Liver (tissue), 9 donors: ENCODE results near the gene GRIN2A. TPM values are rescaled to one million over a fixed set of nuclear protein-coding genes. Genes with fewer than 3 reads are reported as not detected.

Source experiments
- DNase-seq: peaks from one replicate; pipeline ENCODE4 v3.0.0-alpha.2; 2017; ENCODE audit warnings: low spot score
- H3K27ac ChIP-seq, 2 donors: one replicate each; pipeline ENCODE4 v1.7.0; 2013; ENCODE audit warnings: inconsistent platforms in 2 of 2, low read length in 2 of 2, control low read depth in 1 of 2, low read depth in 1 of 2, mild to moderate bottlenecking in 1 of 2
- H3K27me3 ChIP-seq, 4 donors: one replicate each; pipeline versions ENCODE4 v1.6.1 to v1.7.0; 2013; ENCODE audit warnings: low read length in 3 of 4, inconsistent platforms in 1 of 4, mild to moderate bottlenecking in 1 of 4, moderate library complexity in 1 of 4; ENCODE audit not compliant: control insufficient read depth in 4 of 4, insufficient read depth in 4 of 4
- H3K36me3 ChIP-seq, 4 donors: one replicate each; pipeline versions ENCODE4 v1.6.1 to v1.7.0; 2013; ENCODE audit warnings: low read length in 3 of 4, mild to moderate bottlenecking in 3 of 4, low read depth in 1 of 4, moderate library complexity in 1 of 4; ENCODE audit not compliant: control insufficient read depth in 4 of 4, insufficient read depth in 3 of 4
- H3K4me1 ChIP-seq, 4 donors: one replicate each; pipeline versions ENCODE4 v1.6.1 to v1.7.0; 2013; ENCODE audit warnings: low read length in 3 of 4, mild to moderate bottlenecking in 3 of 4, moderate library complexity in 1 of 4; ENCODE audit not compliant: control insufficient read depth in 4 of 4, insufficient read depth in 4 of 4
- H3K4me3 ChIP-seq, 3 donors: one replicate each; pipeline versions ENCODE4 v1.6.1 to v1.7.0; 2013; ENCODE audit warnings: low read length in 3 of 3, control low read depth in 1 of 3, low read depth in 1 of 3, mild to moderate bottlenecking in 1 of 3
- H3K9ac ChIP-seq, 2 donors: one replicate each; pipeline ENCODE4 v1.7.0; 2013; ENCODE audit warnings: low read length in 2 of 2, mild to moderate bottlenecking in 2 of 2, moderate library complexity in 2 of 2, control low read depth in 1 of 2, low read depth in 1 of 2
- H3K9me3 ChIP-seq, 4 donors: one replicate each; pipeline versions ENCODE4 v1.6.1 to v1.7.0; 2013; ENCODE audit warnings: low read length in 3 of 4; ENCODE audit not compliant: control insufficient read depth in 4 of 4
- EGR1 ChIP-seq, 2 donors: IDR thresholded peaks; 2 replicates each; pipeline ENCODE4 v1.6.1; 2016 to 2018; ENCODE audit warnings: antibody characterized with exemption in 2 of 2, low read depth in 2 of 2
- FOXA1 ChIP-seq: IDR thresholded peaks from 2 replicates; pipeline ENCODE4 v1.6.1; 2016; ENCODE audit warnings: antibody characterized with exemption
- GABPA ChIP-seq, 2 donors: IDR thresholded peaks in 1 of 2; conservative IDR thresholded peaks in 1 of 2; 2 replicates each; pipeline ENCODE4 v1.6.1; 2016; ENCODE audit warnings: antibody characterized with exemption in 2 of 2, mild to moderate bottlenecking in 1 of 2, moderate library complexity in 1 of 2
- HNF4A ChIP-seq, 2 donors: conservative IDR thresholded peaks; 2 replicates each; pipeline ENCODE4 v1.6.1; 2016; ENCODE audit warnings: antibody characterized with exemption in 2 of 2, mild to moderate bottlenecking in 2 of 2
- HNF4G ChIP-seq: IDR thresholded peaks from 2 replicates; pipeline ENCODE4 v1.6.1; 2016; ENCODE audit warnings: antibody characterized with exemption
- JUND ChIP-seq, 2 donors: IDR thresholded peaks; 2 replicates each; pipeline ENCODE4 v1.6.1; 2016; ENCODE audit warnings: antibody characterized with exemption in 2 of 2
- NR2F2 ChIP-seq: IDR thresholded peaks from 2 replicates; pipeline ENCODE4 v1.6.1; 2016; ENCODE audit warnings: antibody characterized with exemption
- RAD21 ChIP-seq, 2 donors: IDR thresholded peaks; 2 replicates each; pipeline ENCODE4 v1.6.1; 2016; ENCODE audit warnings: antibody characterized with exemption in 2 of 2, mild to moderate bottlenecking in 2 of 2
- RXRA ChIP-seq, 2 donors: IDR thresholded peaks; 2 replicates each; pipeline ENCODE4 v1.6.1; 2017 to 2018; ENCODE audit warnings: antibody characterized with exemption in 2 of 2, mild to moderate bottlenecking in 1 of 2
- TAF1 ChIP-seq: conservative IDR thresholded peaks from 2 replicates; pipeline ENCODE4 v1.6.1; 2016; ENCODE audit warnings: antibody characterized with exemption, mild to moderate bottlenecking
- YY1 ChIP-seq: IDR thresholded peaks from 2 replicates; pipeline ENCODE4 v1.6.1; 2016; ENCODE audit warnings: antibody characterized with exemption, mild to moderate bottlenecking
- WGBS: extraction: QIAGEN DNeasy Blood & Tissue Kit; methylation state at CpG from one replicate; pipeline ENCODE4 v1.1.7; 2013; 5-methylcytosine and 5-hydroxymethylcytosine counted together
- polyA plus RNA-seq, 2 donors: library from polyadenylated mRNA; stranded (reverse) in 1 of 2; unstranded in 1 of 2; fragments of 200-250 nt in 1 of 2; fragments of >200 nt in 1 of 2; fragmentation: Nextera tagmentation in 1 of 2; extraction: Ambion mirVana in 1 of 2; gene quantifications; one replicate each; pipeline versions ENCODE4 v1.2.1 to v1.2.3, GENCODE V29; 2013 to 2015
- total RNA-seq, 2 donors: library from RNA; depleted of rRNA; stranded (reverse); fragments of >200 nt; gene quantifications; one replicate each; pipeline ENCODE4 v1.2.3, GENCODE V29; 2014
- TF ChIP-seq, protein P1 (sequence below): IDR thresholded peaks from 2 replicates; pipeline ENCODE4 v1.6.1; 2016; ENCODE audit warnings: antibody characterized with exemption
- TF ChIP-seq, protein P2 (sequence below): IDR thresholded peaks from 2 replicates; pipeline ENCODE4 v1.6.1; 2016; ENCODE audit warnings: antibody characterized with exemption
- TF ChIP-seq, protein P3 (sequence below): IDR thresholded peaks from 2 replicates; pipeline ENCODE4 v1.6.1; 2016; ENCODE audit warnings: antibody characterized with exemption
- TF ChIP-seq, protein P4 (sequence below): IDR thresholded peaks from 2 replicates; pipeline ENCODE4 v1.6.1; 2016; ENCODE audit warnings: antibody characterized with exemption, mild to moderate bottlenecking
- donor health status: healthy.
- donor health status: healthy.
- donor health status: healthy.
- donor health status: healthy.
- donor health status: healthy.

Gene GRIN2A
- total and polyA plus RNA-seq, 4 donors, result under 0.01 to 0.08 (median 0.07) TPM; not detected in 1

DNA sequence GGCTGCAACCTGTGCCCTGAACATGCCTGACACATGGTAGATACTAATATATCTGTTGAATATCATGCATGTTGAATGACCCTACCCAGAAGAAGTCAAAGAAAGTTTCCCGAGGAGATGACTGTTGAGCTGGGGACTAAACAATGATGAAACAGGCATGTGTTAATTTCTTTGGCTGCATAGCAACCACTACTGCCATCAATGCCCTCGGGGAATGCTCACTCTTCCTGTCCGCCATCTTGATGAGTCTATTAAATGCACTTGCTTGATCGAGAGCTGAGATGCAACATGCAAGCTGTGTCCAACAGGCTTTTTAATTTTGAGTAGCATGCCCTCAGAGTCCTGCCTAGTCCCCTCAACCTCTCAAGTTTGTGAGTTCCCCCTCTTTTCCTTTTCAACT lies 31.3 kb downstream of the GRIN2A start (continued):
- TF ChIP-seq, protein P1, sequence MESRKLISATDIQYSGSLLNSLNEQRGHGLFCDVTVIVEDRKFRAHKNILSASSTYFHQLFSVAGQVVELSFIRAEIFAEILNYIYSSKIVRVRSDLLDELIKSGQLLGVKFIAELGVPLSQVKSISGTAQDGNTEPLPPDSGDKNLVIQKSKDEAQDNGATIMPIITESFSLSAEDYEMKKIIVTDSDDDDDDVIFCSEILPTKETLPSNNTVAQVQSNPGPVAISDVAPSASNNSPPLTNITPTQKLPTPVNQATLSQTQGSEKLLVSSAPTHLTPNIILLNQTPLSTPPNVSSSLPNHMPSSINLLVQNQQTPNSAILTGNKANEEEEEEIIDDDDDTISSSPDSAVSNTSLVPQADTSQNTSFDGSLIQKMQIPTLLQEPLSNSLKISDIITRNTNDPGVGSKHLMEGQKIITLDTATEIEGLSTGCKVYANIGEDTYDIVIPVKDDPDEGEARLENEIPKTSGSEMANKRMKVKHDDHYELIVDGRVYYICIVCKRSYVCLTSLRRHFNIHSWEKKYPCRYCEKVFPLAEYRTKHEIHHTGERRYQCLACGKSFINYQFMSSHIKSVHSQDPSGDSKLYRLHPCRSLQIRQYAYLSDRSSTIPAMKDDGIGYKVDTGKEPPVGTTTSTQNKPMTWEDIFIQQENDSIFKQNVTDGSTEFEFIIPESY, result no peak
- TF ChIP-seq HNF4G (no peak), HNF4A (conservative IDR thresholded peaks at IDR 0.05) (no peak), JUND (IDR thresholded peaks at IDR 0.05) (no peak)

DNA sequence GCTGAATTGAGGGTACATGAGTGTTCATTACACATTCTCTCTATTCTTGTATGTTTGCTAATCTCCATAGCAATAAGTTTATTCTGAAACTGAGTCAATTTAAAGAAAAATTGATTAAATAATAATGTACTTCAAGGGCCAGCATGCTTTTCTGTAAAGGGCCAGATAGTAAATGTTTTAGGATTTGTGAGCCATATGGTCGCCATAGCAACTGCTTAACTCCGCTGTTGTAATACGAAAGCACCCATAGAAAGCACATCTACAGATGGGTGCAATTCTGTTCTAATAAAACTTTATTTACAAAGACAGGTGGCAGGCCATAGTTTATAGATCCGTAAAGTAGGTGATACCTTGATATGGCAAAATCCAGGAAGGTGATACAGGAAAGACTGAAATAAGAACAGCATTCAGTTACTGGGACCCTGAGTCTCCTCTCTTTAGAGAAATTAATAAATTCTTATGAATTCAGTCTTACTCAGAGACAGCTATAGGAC lies 36.6 kb downstream of the GRIN2A start:
- 67% methylated on average over 4 of the region's 4 CpGs for WGBS

DNA sequence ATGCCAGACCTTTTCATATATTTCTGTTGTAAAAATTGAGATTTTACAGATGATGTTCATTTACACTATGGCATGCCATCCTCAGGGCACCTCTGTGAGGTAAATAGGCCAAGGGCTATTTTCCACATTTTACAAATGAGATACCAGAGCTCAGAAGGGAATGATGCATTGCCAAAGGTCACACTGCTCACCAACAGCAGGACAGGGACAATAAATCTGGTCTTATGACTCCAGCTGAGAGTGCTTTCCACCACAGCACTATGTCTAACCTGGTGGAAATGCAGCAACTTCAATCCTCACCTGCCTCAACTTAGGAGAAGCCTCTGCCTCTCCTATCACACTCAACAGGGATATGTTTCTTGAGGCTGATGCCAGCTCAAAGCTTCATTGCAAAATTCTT lies 40.6 kb downstream of the GRIN2A start:
- Histone ChIP-seq H3K4me1 (no peaks in the 10 kb centered on the region), H3K27me3 (peaks cover 0 to 3% (median 0%) of the 10 kb centered on the region in 4 donors), H3K9me3 (no peaks in the 10 kb centered on the region), H3K36me3 (no peaks in the 10 kb centered on the region), H3K27ac (no peak overlapping the region), H3K4me3 (no peak overlapping the region), H3K9ac (no peak overlapping the region)
- no peak for DNase-seq
- no peak for TF ChIP-seq EGR1 (IDR thresholded peaks at IDR 0.05; ENCODE audit: low read depth in 2 of 2)
- TF ChIP-seq HNF4A (conservative IDR thresholded peaks at IDR 0.05), result no peak
- TF ChIP-seq, protein P2, sequence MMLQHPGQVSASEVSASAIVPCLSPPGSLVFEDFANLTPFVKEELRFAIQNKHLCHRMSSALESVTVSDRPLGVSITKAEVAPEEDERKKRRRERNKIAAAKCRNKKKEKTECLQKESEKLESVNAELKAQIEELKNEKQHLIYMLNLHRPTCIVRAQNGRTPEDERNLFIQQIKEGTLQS, result no peak
- TF ChIP-seq HNF4G, result no peak
- TF ChIP-seq, protein P3, sequence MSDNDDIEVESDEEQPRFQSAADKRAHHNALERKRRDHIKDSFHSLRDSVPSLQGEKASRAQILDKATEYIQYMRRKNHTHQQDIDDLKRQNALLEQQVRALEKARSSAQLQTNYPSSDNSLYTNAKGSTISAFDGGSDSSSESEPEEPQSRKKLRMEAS, result no peak

More for the DNA sequence above, 36.6 kb downstream of the GRIN2A start:
- TF ChIP-seq HNF4A (conservative IDR thresholded peaks at IDR 0.05), result no peak
- no peak for TF ChIP-seq TAF1
- no peak for TF ChIP-seq RAD21 (IDR thresholded peaks at IDR 0.05)
- TF ChIP-seq, protein P3, result no peak
- no peak for TF ChIP-seq JUND (IDR thresholded peaks at IDR 0.05)
- TF ChIP-seq NR2F2, result no peak
- no peak for TF ChIP-seq YY1
- TF ChIP-seq, protein P2, result no peak
- no peak for TF ChIP-seq FOXA1
- no peak for TF ChIP-seq HNF4G
- TF ChIP-seq RXRA (IDR thresholded peaks at IDR 0.05), result no peak
- TF ChIP-seq, protein P4, sequence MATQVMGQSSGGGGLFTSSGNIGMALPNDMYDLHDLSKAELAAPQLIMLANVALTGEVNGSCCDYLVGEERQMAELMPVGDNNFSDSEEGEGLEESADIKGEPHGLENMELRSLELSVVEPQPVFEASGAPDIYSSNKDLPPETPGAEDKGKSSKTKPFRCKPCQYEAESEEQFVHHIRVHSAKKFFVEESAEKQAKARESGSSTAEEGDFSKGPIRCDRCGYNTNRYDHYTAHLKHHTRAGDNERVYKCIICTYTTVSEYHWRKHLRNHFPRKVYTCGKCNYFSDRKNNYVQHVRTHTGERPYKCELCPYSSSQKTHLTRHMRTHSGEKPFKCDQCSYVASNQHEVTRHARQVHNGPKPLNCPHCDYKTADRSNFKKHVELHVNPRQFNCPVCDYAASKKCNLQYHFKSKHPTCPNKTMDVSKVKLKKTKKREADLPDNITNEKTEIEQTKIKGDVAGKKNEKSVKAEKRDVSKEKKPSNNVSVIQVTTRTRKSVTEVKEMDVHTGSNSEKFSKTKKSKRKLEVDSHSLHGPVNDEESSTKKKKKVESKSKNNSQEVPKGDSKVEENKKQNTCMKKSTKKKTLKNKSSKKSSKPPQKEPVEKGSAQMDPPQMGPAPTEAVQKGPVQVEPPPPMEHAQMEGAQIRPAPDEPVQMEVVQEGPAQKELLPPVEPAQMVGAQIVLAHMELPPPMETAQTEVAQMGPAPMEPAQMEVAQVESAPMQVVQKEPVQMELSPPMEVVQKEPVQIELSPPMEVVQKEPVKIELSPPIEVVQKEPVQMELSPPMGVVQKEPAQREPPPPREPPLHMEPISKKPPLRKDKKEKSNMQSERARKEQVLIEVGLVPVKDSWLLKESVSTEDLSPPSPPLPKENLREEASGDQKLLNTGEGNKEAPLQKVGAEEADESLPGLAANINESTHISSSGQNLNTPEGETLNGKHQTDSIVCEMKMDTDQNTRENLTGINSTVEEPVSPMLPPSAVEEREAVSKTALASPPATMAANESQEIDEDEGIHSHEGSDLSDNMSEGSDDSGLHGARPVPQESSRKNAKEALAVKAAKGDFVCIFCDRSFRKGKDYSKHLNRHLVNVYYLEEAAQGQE, result no peak
- no peak for TF ChIP-seq GABPA (IDR thresholded peaks at IDR 0.05 in 1 of 2, conservative IDR thresholded peaks at IDR 0.05 in 1 of 2)
- no peak for TF ChIP-seq EGR1 (IDR thresholded peaks at IDR 0.05; ENCODE audit: low read depth in 2 of 2)
- H3K4me3 ChIP-seq, result no peak overlapping the region
- H3K9ac ChIP-seq, result no peak overlapping the region
- H3K27me3 ChIP-seq, result peaks cover 0 to 3% (median 0%) of the 10 kb centered on the region in 4 donors
- H3K9me3 ChIP-seq, result no peaks in the 10 kb centered on the region
- DNase-seq, result no peak
- no peaks in the 10 kb centered on the region for H3K36me3 ChIP-seq
- H3K27ac ChIP-seq, result no peak overlapping the region
- H3K4me1 ChIP-seq, result no peaks in the 10 kb centered on the region
